Gastroesophageal sphincter (tissue), 2 donors: ENCODE measurements around the gene ELP2.

Experiments
- POLR2A ChIP-seq, 2 donors: fragments of 450-650 bp; IDR thresholded peaks; one replicate each; pipeline ENCODE4 v1.6.1; 2017; ENCODE audit warnings: antibody characterized with exemption in 2 of 2, mild to moderate bottlenecking in 2 of 2, moderate library complexity in 1 of 2
- POLR2AphosphoS5 ChIP-seq: sonication (generic); formaldehyde crosslinking; IDR thresholded peaks from one replicate; pipeline ENCODE4 v1.6.1; 2017; ENCODE audit warnings: antibody characterized with exemption

DNA sequence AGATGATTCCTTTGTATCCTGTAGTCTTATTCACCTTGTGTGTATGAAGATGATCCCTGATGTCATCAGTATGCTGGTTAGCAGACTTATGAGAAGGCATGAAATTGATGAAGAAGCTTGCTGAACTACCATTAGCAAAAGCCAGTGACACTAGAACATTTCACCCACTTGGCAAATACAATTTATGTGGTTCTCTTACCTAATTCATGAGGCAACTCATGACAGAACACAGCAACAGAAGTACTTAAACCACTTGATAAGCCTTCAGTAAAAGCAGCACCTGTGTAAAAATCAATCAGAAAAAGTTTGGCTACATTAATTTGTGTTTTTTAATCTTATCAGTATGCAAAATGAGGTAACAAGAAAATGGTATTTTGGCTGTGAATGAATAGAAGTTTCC is 17.4 kb upstream of the ELP2 start:
- TF ChIP-seq POLR2AphosphoS5 (no peak), POLR2A (IDR thresholded peaks at IDR 0.05) (no peak)
